Endothelial cell of umbilical vein (primary cell): Measurements from ENCODE around the gene GALNT10. TPM values are rescaled to one million over a fixed set of nuclear protein-coding genes. Genes with fewer than 3 reads are reported as not detected.

Experiments used
- BruUV-seq: library from RNA; stranded (reverse); fragments of 400-500 nt; replicated peaks from 2 replicates; lab custom pipeline; 2021; lab: Mats Ljungman, UMichigan
- CTCF ChIA-PET: fragments of 300-600, 350-600 bp; sonication (Branson Sonifier 250); formaldehyde crosslinking; loops from one replicate; lab custom pipeline; 2021; ENCODE audit warnings: antibody characterized with exemption, inconsistent platforms; lab: Charles Lee
- POLR2A ChIA-PET: fragments of 300-600, 350-600 bp; sonication (Branson Sonifier 250); formaldehyde crosslinking; loops from one replicate; lab custom pipeline; 2021; ENCODE audit warnings: antibody characterized with exemption, inconsistent platforms; lab: Charles Lee
- DNase-seq: peaks from one replicate; pipeline ENCODE4 v3.0.0-alpha.2; 2011; ENCODE audit warnings: low read depth, low spot score
- FAIRE-seq: peaks from 2 replicates; lab custom pipeline; 2011; peaks lifted over from hg19 to GRCh38; lab: Jason Lieb, UNC
- H2AFZ ChIP-seq: 2 replicates; pipeline ENCODE4 v1.6.0; 2012; ENCODE audit warnings: low read depth, low read length, control low read depth, inconsistent platforms
- H3K27ac ChIP-seq: 2 replicates; pipeline ENCODE4 v1.5.1; 2011; ENCODE audit warnings: low read depth, mild to moderate bottlenecking, control low read depth, low read length, moderate library complexity; ENCODE audit not compliant: insufficient read depth
- H3K27me3 ChIP-seq, 2 experiments: 2 replicates each; pipeline versions ENCODE4 v1.6.0 to v1.6.1; 2011; ENCODE audit warnings: low read length in 2 of 2, mixed read lengths in 1 of 2; ENCODE audit not compliant: control insufficient read depth in 2 of 2, insufficient read depth in 2 of 2
- H3K36me3 ChIP-seq, 2 experiments: 2 replicates in 1 of 2; 3 replicates in 1 of 2; pipeline ENCODE4 v1.5.1; 2011; ENCODE audit warnings: low read length in 2 of 2, mild to moderate bottlenecking in 1 of 2, moderate library complexity in 1 of 2; ENCODE audit not compliant: control insufficient read depth in 2 of 2, insufficient read depth in 2 of 2; ENCODE audit errors: extremely low read depth in 1 of 2
- H3K4me1 ChIP-seq: 3 replicates; pipeline ENCODE4 v1.5.1; 2011; ENCODE audit warnings: mild to moderate bottlenecking, low read length; ENCODE audit not compliant: control insufficient read depth, insufficient read depth; ENCODE audit errors: extremely low read depth
- H3K4me2 ChIP-seq: 2 replicates; pipeline ENCODE4 v1.6.1; 2011; ENCODE audit warnings: low read length, control low read depth, mixed read lengths; ENCODE audit not compliant: insufficient read depth
- H3K4me3 ChIP-seq, 3 experiments: fragments of 200-600 bp in 1 of 3; sonication (generic), shearing (Covaris generic) in 1 of 3; replicated peaks in 1 of 3; 2 replicates each; pipeline ENCODE4 v1.5.1; 2011 to 2016; ENCODE audit warnings: control low read depth in 3 of 3, low read length in 3 of 3, mild to moderate bottlenecking in 2 of 3, inconsistent platforms in 1 of 3, low read depth in 1 of 3, moderate library complexity in 1 of 3; ENCODE audit not compliant: insufficient read depth in 1 of 3
- H3K79me2 ChIP-seq: 2 replicates; pipeline ENCODE4 v1.6.0; 2012; ENCODE audit warnings: low read length, inconsistent platforms; ENCODE audit not compliant: control insufficient read depth, insufficient read depth
- H3K9ac ChIP-seq: replicated peaks from 2 replicates; pipeline ENCODE3; 2011; ENCODE audit warnings: low read length, control low read depth; ENCODE audit not compliant: insufficient read depth; ENCODE audit errors: extremely low read depth
- H3K9me1 ChIP-seq: replicated peaks from 3 replicates; pipeline ENCODE4 v1.6.0; 2011; ENCODE audit warnings: mild to moderate bottlenecking, low read length; ENCODE audit not compliant: control insufficient read depth, insufficient read depth; ENCODE audit errors: extremely low read depth
- H3K9me3 ChIP-seq: replicated peaks from 2 replicates; pipeline ENCODE4 v1.5.1; 2012; ENCODE audit warnings: low read length, inconsistent platforms; ENCODE audit not compliant: control insufficient read depth, insufficient read depth
- H4K20me1 ChIP-seq: replicated peaks from 2 replicates; pipeline ENCODE3; 2011; ENCODE audit warnings: mild to moderate bottlenecking, low read length; ENCODE audit not compliant: control insufficient read depth, insufficient read depth; ENCODE audit errors: extremely low read depth
- EZH2 ChIP-seq: IDR thresholded peaks from 2 replicates; pipeline ENCODE4 v1.6.1; 2012; ENCODE audit warnings: borderline replicate concordance, low read depth, mild to moderate bottlenecking, moderate library complexity, low read length, inconsistent platforms; ENCODE audit not compliant: severe bottlenecking
- FOS ChIP-seq: IDR thresholded peaks from 2 replicates; pipeline ENCODE4 v1.6.1; 2011; ENCODE audit warnings: mild to moderate bottlenecking, low read length, moderate library complexity, borderline replicate concordance; ENCODE audit not compliant: insufficient read depth
- GATA2 ChIP-seq: IDR thresholded peaks from 2 replicates; pipeline ENCODE4 v1.7.0; 2011; ENCODE audit warnings: low read depth, mild to moderate bottlenecking, moderate library complexity, mixed read lengths, low read length; ENCODE audit not compliant: insufficient read length, insufficient read depth
- JUN ChIP-seq: IDR thresholded peaks from 2 replicates; pipeline ENCODE4 v1.6.1; 2011; ENCODE audit warnings: borderline replicate concordance, low read depth; ENCODE audit not compliant: insufficient read length, insufficient read depth
- MYC ChIP-seq: IDR thresholded peaks from one replicate; pipeline ENCODE4 v1.6.1; 2011; ENCODE audit warnings: mild to moderate bottlenecking, low read depth, low read length
- POLR2A ChIP-seq: IDR thresholded peaks from 2 replicates; pipeline ENCODE4 v1.6.1; 2012; ENCODE audit warnings: low read depth, mild to moderate bottlenecking, control low read depth, low read length
- POLR2AphosphoS5 ChIP-seq: IDR thresholded peaks from 2 replicates; pipeline ENCODE4 v1.6.1; 2012; ENCODE audit warnings: low read depth, mild to moderate bottlenecking, control low read depth, low read length, moderate library complexity; ENCODE audit not compliant: insufficient read depth
- dilution Hi-C: fragments of 300-500 bp; cut with MboI; formaldehyde crosslinking; loops from one replicate; pipeline ENCODE4 v1.15.0; 2019; ENCODE audit warnings: low sequenced_read_pairs; ENCODE audit not compliant: extremely low pct_ligation_motif_present
- intact Hi-C: fragments of 100-400 bp; cut with micrococcal nuclease; formaldehyde crosslinking; loops from one replicate; pipeline ENCODE4 v1.10.0; 2022
- polyA plus RNA-seq, 4 experiments: library from polyadenylated mRNA; depleted of rRNA in 3 of 4; stranded (reverse) in 3 of 4; unstranded in 1 of 4; fragments of >200 nt; gene quantifications; 2 replicates each; pipeline versions ENCODE4 v1.2.1 to v1.2.3, GENCODE V29; 2011 to 2012; ENCODE audit warnings: missing spikeins in 1 of 4
- total RNA-seq: library from RNA; stranded (reverse); gene quantifications from 2 replicates; pipeline ENCODE4 v1.2.3, GENCODE V29; 2021
- TF ChIP-seq, protein P1 (sequence below): IDR thresholded peaks from 2 replicates; pipeline ENCODE4 v1.6.1; 2011; ENCODE audit not compliant: insufficient read depth, insufficient read length
- TF ChIP-seq, protein P2 (sequence below), 2 donors: IDR thresholded peaks; 1 replicate in 1 of 2; 2 replicates in 1 of 2; pipeline ENCODE4 v1.5.1; 2011; ENCODE audit warnings: low read length in 2 of 2, mild to moderate bottlenecking in 2 of 2, moderate library complexity in 2 of 2, control low read depth in 1 of 2, inconsistent platforms in 1 of 2, low read depth in 1 of 2; ENCODE audit not compliant: insufficient read depth in 1 of 2; ENCODE audit errors: extremely low read depth in 1 of 2

The GALNT10 gene
- total and polyA plus RNA-seq, 2 donors (not counting 3 experiments of a cell fraction or from before 2014, with no cell fraction given) = 70.2 to 77.6 TPM

DNA sequence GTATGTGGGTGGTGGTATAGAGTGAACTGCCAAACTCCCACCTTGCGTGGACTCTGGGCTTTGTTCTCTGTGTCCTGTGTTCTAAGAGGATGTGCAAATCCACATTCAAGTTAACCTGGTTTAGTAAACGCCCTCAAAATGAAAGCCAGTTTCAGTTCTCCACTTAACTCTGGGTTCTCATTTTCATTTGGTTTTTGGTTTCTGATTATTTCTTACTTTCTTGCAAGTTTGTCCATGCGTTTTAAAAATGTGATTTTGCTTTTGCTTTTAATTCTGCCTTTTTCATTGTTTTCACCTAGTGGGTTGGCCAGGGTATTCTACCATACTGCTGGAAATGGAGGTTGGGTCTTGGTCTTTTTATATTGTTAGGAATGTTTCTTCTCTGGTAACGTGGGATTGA, 38.2 kb downstream of the GALNT10 start:
- Histone ChIP-seq H3K4me1 (no peaks in the 10 kb centered on the region), H3K4me2 (no peak overlapping the region), H3K79me2 (peaks cover 2% of the 10 kb centered on the region), H3K4me3 (no peak overlapping the region), H4K20me1 (no peaks in the 10 kb centered on the region), H3K9ac (no peak overlapping the region), H3K36me3 (no peaks in the 10 kb centered on the region), H3K9me3 (no peaks in the 10 kb centered on the region), H3K27ac (no peak overlapping the region), H3K27me3 (no peaks in the 10 kb centered on the region), H2AFZ (no peak overlapping the region), H3K9me1 (no peaks in the 10 kb centered on the region)
- DNase-seq = no peak
- dilution Hi-C loops (no loop called here), intact Hi-C loops (no loop called here)
- no peak for FAIRE-seq
- ChIA-PET CTCF (no interaction called here), POLR2A (no interaction called here)
- BruUV-seq = no TSS peak
- TF ChIP-seq, protein P1, sequence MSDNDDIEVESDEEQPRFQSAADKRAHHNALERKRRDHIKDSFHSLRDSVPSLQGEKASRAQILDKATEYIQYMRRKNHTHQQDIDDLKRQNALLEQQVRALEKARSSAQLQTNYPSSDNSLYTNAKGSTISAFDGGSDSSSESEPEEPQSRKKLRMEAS = no peak
- TF ChIP-seq POLR2A (no peak), POLR2AphosphoS5 (no peak), FOS (no peak), EZH2 (no peak), JUN (no peak), MYC (no peak), GATA2 (no peak)
- TF ChIP-seq, protein P2, sequence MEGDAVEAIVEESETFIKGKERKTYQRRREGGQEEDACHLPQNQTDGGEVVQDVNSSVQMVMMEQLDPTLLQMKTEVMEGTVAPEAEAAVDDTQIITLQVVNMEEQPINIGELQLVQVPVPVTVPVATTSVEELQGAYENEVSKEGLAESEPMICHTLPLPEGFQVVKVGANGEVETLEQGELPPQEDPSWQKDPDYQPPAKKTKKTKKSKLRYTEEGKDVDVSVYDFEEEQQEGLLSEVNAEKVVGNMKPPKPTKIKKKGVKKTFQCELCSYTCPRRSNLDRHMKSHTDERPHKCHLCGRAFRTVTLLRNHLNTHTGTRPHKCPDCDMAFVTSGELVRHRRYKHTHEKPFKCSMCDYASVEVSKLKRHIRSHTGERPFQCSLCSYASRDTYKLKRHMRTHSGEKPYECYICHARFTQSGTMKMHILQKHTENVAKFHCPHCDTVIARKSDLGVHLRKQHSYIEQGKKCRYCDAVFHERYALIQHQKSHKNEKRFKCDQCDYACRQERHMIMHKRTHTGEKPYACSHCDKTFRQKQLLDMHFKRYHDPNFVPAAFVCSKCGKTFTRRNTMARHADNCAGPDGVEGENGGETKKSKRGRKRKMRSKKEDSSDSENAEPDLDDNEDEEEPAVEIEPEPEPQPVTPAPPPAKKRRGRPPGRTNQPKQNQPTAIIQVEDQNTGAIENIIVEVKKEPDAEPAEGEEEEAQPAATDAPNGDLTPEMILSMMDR (IDR thresholded peaks at IDR 0.05; ENCODE audit: extremely low read depth in 1 of 2, insufficient read depth in 1 of 2, low read depth in 1 of 2, low read length in 2 of 2) = no peak
